HL-60 (cell line): Measurements from ENCODE around the gene KIF11.

Experiments used
- DNase-seq, 2 experiments: peaks; one replicate each; pipeline ENCODE4 v3.0.0-alpha.2; 2010 to 2020; ENCODE audit warnings: low read depth in 1 of 2, low spot score in 1 of 2
- H3K27ac ChIP-seq: fragments of 250-450 bp; sonication (Bioruptor Pico); replicated peaks from 2 replicates; pipeline ENCODE4 v1.5.1; 2020; ENCODE audit warnings: mild to moderate bottlenecking, moderate library complexity
- H3K27me3 ChIP-seq: fragments of 250-450 bp; sonication (Bioruptor Pico); 2 replicates; pipeline ENCODE4 v1.5.1; 2021; ENCODE audit warnings: mild to moderate bottlenecking, moderate library complexity; ENCODE audit not compliant: insufficient read depth, poor library complexity, severe bottlenecking
- H3K4me3 ChIP-seq: replicated peaks from 2 replicates; pipeline ENCODE4 v1.5.1; 2011; ENCODE audit warnings: mild to moderate bottlenecking, control low read depth, low read length; ENCODE audit not compliant: insufficient read depth
- CTCF ChIP-seq: IDR thresholded peaks from one replicate; pipeline ENCODE4 v1.5.1; 2011; ENCODE audit warnings: low read length, control low read depth, inconsistent platforms; ENCODE audit not compliant: insufficient read depth
- GABPA ChIP-seq: IDR thresholded peaks from 2 replicates; pipeline ENCODE4 v1.6.1; 2012; ENCODE audit warnings: low read depth
- POLR2AphosphoS5 ChIP-seq: IDR thresholded peaks from 2 replicates; pipeline ENCODE4 v1.6.1; 2012; ENCODE audit warnings: low read depth
- REST ChIP-seq: IDR thresholded peaks from 2 replicates; pipeline ENCODE4 v1.6.1; 2012; ENCODE audit warnings: low read depth; ENCODE audit not compliant: insufficient replicate concordance
- SPI1 ChIP-seq: IDR thresholded peaks from 2 replicates; pipeline ENCODE4 v1.6.1; 2012; ENCODE audit warnings: low read depth, mild to moderate bottlenecking, borderline replicate concordance

Gene KIF11

GRCh38 chr10:92615515-92615914 lies 22.6 kb downstream of the KIF11 start:
- Histone ChIP-seq H3K27me3 (no peaks in the 10 kb centered on the region), H3K27ac (no peak overlapping the region), H3K4me3 (no peak overlapping the region)
- no peak for TF ChIP-seq REST
- DNase-seq, result no peak

GRCh38 chr10:92619368-92619767 lies 26.4 kb downstream of the KIF11 start:
- H3K27ac ChIP-seq, result no peak overlapping the region
- DNase-seq, result no peak
- no peaks in the 10 kb centered on the region for H3K27me3 ChIP-seq
- TF ChIP-seq POLR2AphosphoS5 (no peak), GABPA (no peak), SPI1 (no peak), REST (no peak), CTCF (no peak)
- no peak overlapping the region for H3K4me3 ChIP-seq

GRCh38 chr10:92627845-92628480 lies 35.0 kb downstream of the KIF11 start:
- H3K27ac ChIP-seq, result no peak overlapping the region

More at GRCh38 chr10:92627845-92628480, 35.0 kb downstream of the KIF11 start:
- no peak for DNase-seq
- no peak overlapping the region for H3K4me3 ChIP-seq
- no peaks in the 10 kb centered on the region for H3K27me3 ChIP-seq
- TF ChIP-seq POLR2AphosphoS5, result no peak
- no peak for TF ChIP-seq GABPA
- TF ChIP-seq SPI1, result no peak
- TF ChIP-seq REST, result no peak
- no peak for TF ChIP-seq CTCF
